Stimulated activated CD4-positive, alpha-beta T cell treated with anti-CD3 and anti-CD28 coated beads, Interleukin-12 subunit alpha, Interleukin-12 subunit beta, amount 100 ng/mL, for 24 hours (primary cell): ENCODE measurements around the gene LGI2.

Experiments
- DNase-seq, 2 experiments: peaks; one replicate each; pipeline ENCODE4 v3.0.0-alpha.2; 2020; ENCODE audit warnings: low read depth in 2 of 2

The LGI2 gene

GRCh38 chr4:24995346-24995919, 35.3 kb downstream of the LGI2 start:
- no peak for DNase-seq

DNA sequence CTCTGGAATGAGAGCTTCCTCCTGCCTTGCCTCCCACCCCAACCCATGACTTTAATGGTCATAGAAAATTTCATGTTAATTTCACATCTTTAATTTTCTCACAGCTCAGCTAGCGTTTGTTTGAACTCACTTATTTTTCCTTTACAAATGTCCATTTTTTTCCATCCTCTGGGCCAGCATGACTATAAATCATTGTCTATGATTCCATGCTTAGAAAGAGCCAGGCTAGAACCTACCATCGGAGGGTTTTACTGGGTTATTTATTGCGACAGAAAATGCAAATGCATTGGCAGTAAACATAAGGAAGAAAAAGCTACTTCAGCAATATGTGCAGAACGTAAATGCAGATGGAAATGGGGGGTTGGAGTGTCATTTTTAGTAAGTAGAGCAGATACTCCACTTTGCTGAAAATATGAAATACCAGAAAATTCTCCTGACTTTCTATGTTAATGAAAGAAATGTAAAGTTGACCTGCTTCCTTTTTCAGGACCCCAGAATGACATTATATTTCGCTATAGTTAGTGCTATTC, 37.1 kb downstream of the LGI2 start:
- no peak for DNase-seq

DNA sequence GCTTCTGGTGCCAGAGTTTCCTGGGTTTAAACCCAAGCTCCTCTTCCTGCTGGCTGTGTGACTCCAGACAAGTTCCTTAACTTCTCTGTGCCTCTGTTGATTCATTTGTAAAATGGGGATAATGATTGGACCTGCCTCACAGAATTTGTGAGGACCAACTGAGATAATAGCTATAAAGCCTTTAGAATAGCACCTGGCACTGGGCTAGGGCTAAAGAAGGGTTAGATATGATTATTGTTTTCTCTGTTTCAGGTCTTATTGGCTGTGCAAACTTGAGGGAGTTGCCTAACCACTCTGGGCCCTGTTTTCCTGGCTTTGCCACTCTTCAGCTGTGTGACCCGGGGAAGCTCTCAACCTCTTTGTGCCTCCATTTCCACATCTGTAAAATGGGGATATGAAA, 37.8 kb downstream of the LGI2 start:
- no peak for DNase-seq

GRCh38 chr4:24991015-24991414, 39.7 kb downstream of the LGI2 start:
- no peak for DNase-seq

DNA sequence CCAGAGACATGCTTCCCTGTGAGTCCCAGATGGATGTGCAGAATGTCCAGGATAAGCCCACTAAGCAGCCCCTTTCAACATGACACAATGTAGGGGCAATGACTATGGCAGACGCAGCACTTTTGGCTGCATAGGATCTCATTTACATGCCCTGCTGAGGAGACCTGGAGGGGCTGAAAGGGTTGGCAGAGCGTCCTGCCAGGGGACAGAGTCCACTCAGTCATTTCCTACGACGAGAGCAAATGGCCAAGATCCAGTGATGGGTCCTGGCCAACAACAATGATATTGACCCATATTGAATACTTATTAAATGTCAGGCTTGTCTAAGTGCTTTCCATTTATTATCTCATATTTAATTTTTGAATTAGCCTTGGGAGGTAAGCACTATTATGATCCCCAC, 41.4 kb downstream of the LGI2 start:
- DNase-seq: no peak

GRCh38 chr4:24988776-24989175, 42.0 kb downstream of the LGI2 start:
- DNase-seq: no peak

DNA sequence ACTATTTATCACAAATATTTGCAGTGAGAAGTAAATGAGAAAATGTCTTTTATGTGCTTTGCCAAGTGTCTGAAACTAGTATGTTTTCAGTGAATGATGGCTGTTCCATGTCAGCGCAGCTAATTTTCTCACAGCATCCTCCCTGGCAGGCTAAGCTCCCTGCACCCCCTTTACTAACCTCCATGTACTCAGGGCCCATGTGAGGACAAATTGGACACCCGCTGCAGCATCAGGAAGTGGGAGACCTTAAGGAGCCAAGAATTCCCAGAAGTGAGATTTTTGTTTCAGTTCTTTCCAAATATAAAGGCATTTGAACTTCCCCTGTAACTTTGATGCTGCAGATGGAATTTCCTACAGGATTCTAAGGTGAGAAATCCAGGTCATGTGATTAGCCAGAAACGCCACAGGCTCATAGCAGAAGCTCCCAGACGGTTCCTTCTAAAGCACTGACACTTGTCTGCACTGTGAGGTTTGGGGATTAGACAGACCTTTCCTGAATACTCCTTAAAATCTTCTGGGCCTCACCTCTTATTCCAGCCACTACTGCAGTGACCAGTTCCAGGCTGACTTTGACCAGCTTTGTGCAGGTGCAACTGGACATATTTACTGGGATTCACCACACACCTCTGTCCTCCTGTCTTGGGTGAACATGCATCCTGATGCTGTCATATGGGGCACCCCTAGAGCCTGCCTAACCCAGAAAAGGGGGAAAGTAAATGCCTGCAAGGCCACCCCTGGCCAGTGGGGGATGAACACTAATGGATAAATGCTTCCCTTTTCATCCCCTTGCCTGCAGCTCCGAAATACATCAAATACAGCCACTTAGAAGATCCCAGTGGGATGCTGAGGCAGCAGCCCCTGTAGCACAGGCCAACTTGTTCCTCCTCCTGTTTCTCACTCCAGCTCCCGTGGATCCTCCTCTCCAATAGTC, 45.9 kb downstream of the LGI2 start:
- DNase-seq: no peak

GRCh38 chr4:24980740-24981139, 50.0 kb downstream of the LGI2 start:
- no peak for DNase-seq

DNA sequence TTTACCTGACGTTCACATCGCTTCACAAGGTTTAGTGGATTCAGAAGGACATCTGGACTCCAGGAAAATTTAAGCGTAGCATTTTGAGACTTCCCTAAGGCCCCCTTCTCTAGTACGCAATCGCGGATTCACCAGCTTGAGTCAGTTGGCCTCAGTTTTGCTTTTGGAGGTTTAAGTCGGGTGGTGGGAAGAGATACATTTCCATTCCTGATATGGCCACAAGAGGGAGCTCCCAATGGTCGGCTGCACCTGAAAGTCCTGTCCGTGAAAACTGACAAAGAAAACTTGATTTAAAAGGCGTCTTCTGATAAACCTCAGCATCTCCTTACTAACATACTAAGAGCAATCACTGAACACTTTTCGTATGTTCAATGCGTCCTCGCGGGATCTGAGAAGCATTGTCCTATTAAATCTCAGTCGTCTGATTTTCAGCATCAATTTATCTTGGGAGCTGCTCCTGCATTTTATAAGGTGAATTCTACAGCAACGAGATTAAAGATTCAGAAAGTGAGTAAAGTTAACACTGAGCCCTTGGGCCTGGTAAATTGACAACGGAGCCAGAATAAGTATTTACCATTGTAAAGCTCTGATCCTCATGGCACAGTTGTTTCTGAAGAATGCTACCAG, 50.6 kb downstream of the LGI2 start:
- DNase-seq: peak; percentile 7 to 25

- DNase-seq: no peak
Observed at GRCh38 chr4:24979554-24979953, 51.2 kb downstream of the LGI2 start.

DNA sequence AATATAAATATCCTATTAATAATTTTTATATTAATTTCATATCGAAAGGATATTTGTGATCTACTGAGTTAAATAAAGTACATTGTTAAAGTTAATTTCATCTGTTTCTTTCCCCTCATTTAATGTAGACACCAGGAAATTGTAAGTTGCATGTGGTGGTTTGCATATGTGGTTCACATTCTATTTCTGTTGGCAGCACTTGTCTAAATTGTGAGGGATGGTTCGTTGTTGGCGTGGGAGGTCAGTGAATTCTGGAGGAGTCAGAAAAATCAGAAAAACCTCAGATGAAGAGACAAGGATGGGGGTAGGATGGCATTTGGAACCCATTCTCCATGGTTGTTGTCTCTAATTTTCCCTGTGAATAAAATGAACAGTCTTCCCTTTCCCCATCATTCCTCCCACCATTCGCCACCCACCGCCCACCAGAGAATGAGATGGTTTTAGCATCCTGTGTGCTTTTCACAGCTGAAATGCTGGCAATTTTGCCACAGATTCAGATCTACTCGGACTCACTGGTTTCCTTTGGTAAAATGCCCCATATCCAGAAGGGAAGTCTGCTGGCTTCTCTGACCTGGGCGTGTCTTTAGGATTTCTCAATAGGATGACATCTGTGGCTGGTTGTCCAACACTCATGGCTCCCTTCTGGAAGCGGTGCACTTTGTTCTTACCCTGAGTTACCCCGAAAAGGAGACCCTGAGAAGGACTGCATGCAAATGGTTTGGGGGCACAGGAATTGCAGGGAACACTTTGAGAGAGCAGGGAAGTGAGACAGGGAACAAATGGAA, 52.3 kb downstream of the LGI2 start:
- DNase-seq: no peak

- DNase-seq: no peak
Observed at GRCh38 chr4:24975510-24975909, 55.2 kb downstream of the LGI2 start.

GRCh38 chr4:24973747-24974601, 56.8 kb downstream of the LGI2 start:
- no peak for DNase-seq

- no peak for DNase-seq
Observed at GRCh38 chr4:24973404-24973746, 57.4 kb downstream of the LGI2 start.

DNA sequence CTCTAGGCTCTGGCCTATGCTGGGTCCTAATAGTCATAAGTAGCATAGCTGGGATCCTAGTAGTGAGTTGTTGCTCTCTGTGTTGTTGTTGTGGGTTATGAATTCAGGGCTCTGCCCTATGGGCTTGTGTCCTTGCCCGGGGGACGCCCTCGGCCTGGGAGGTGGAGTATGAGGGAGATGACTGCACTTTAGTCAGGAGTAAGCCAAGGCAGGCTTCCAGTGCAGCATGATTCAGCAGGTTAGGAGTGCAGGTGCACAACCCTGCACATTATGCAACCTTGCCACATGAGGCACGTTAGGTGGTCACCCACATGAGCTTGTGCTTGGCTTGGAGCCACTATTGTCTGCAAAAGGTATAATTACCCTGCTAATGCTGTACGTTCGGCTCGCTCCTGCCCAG, 59.6 kb downstream of the LGI2 start:
- no peak for DNase-seq

DNA sequence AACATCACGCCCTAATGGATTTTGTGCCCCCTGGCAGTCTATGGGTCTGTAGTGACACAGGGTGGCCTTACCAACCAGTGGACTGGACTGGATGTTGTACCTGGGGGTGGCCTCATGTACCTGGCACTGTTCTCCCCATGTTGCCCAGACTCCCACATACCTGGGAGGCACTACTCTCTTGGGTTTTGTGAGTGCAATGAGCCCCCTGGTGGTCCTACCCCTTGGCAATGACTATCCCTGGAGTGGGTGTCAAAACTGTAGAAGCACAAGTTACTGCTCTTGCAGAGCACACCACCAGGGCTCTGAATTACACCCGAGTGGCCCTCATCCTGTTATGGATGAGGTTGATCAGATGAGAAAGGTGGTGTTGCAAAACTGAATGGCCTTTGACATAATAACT, 60.1 kb downstream of the LGI2 start:
- no peak for DNase-seq

GRCh38 chr4:24970191-24970590, 60.6 kb downstream of the LGI2 start:
- DNase-seq: no peak

- DNase-seq: no peak
Observed at GRCh38 chr4:24969486-24969885, 61.3 kb downstream of the LGI2 start.

- no peak for DNase-seq
Observed at GRCh38 chr4:24968992-24969391, 61.8 kb downstream of the LGI2 start.

DNA sequence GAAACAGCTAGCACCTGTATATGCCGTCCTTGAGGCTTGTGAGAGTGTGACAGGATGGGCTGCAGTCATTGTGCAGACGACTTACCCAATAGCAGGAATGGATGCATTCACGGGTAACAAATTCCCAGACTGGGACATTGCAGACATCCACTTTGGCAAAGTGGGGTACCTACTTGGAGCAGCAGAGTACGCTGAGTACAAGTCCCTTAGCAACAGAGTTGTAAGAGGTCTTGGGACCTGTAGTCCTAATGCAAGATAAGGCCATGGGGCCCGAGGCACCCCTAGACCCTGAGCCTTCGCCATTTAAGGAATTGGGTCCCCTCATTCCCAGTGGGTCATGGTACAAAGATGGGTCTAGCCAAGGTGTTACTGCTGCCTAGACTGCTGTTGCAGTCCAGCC, 62.5 kb downstream of the LGI2 start:
- no peak for DNase-seq

GRCh38 chr4:24967346-24967745, 63.4 kb downstream of the LGI2 start:
- DNase-seq: no peak
